RCC 7860 (cell line): ENCODE data around the gene PTPRO.

ENCODE experiments used
- DNase-seq: peaks from one replicate; pipeline ENCODE4 v3.0.0-alpha.2; 2015; ENCODE audit warnings: low spot score
- FAIRE-seq: peaks from 2 replicates; lab custom pipeline; 2012; peaks lifted over from hg19 to GRCh38; lab: Jason Lieb, UNC

Gene PTPRO

DNA sequence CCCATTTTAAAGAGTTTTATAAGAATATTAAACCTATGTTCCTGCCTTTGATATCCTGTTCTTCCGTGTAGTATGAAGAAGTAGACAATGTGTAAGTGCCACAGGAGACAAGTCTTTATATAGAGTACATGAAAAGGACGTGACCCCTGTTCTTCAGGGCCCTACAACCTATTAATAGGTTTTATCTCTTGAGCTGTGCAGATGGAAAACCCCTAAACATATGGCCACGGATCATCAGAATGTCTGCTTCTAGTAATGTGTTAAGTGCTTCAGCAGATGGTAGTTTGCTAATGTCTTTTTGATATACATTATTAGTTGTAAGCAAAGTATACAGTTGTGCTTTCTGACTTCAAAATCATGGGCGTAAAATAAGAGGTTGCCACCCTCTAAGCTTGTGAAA, 228.5 kb downstream of the PTPRO start:
- no peak for FAIRE-seq
- no peak for DNase-seq

DNA sequence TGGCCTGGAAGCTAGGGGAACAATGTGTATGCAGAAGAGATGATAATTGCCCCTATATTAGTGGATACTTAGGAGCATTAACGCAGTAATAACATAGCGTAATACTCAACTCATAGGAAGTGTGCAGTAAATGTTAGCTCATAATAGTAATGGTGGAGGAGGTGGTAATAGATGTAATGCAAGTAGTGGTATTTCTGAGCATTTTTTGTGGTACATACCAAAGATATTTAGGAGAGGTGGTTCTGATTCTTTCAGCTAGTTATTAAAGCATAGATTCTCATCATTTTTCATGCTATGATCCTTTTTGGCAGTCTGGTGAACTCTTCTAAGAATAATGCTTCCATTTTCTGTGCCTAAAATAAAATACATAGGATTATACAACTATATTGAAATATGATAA, 233.1 kb downstream of the PTPRO start:
- DNase-seq: no peak
- no peak for FAIRE-seq

DNA sequence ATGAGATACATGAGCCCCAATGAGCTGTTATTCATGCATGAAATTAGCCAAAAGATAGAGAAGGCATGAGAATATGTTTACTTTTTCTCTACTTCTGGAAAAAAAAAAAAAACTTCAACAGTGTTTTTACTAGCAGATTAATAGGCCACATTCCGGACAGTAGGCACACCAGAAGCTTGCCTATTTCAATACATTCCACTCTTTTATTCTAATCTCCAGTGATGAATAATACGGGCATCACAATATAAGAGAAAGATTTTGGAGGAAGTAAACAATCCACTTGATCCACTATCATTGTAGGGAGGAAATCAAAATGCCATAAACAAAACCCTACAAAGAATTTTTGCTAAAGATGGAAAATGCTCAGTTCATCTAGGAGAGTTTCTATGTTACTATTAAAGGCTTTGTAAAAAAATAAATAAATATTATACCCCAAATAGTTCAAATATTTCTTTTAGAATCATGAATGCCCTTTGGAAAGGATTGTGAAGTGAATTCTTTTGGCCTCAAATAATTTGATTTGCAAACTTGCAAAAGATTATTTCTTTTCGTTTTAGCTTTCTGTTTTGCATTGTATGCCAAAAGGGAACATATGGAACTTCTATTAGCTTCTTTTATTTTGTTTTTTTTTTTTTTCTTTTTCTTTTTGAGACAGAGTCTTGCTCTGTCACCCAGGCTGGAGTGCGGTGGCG, 234.2 kb downstream of the PTPRO start:
- FAIRE-seq (no peak), DNase-seq (no peak)

DNA sequence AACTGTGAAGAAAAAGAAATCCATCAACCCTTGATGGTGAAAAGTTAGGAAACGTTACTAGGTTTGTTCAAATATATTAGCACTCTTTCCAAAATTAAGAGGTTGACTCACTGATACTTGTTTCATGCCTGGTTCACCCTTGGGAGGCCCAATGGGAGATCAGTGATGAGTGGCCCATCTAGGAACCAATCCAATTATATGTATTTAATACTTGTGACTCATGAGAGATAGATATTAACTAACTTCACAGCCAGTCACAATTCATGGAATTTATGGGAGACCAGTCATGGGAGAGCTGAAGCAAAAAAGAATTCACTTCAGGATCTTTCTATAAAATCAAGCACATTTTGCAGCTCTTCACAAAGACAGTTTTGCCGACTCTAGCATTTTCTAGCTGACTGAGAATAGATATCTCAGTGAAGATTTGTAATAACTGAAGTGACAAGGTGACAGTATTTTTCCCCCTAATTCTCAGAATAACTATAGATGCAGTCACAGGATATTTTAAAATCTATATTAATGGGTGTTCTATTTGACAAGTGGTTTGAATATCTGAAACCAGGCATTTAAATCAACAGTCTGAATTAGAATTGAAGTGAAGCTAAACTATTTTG, 236.7 kb downstream of the PTPRO start:
- FAIRE-seq: peak; percentile 84
- peak; percentile 49 for DNase-seq

DNA sequence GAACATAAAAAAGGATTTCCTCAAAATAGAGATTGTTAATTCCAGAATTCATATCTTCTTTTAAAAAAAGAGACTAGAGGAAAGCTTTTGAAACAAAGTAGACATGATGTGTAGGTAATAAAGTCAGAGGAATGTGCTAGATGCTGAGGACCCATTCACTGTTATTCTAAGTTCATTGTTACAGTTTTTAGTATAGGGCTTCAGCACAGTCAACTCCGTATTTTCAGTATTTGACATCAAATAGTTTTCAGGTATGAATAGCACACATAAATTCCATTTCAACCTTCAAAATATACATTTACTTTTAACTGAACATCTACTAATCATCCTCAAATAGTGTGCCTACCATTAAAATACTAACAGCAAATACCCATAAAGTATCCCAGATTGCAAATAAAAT, 239.1 kb downstream of the PTPRO start:
- no peak for DNase-seq
- FAIRE-seq: no peak

DNA sequence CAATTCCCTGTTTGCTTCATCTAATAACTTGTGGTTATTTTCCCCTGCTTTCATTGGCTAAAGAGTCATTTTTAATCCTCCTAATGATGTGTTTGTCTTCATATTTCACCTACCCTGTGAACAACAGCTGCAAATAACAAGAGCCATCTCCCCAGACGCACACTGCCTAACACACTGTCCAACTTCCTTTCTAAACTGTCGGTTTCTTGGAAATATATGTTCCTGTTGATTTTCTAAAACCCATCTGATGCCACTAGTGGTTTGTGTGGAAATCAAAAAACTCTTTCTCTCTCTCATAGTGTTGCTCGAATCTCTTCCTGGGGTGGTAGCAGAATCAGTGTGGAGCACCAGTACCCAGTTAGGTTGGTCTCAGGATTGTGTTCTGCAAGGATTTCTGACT, 240.0 kb downstream of the PTPRO start:
- DNase-seq: no peak
- FAIRE-seq: no peak

DNA sequence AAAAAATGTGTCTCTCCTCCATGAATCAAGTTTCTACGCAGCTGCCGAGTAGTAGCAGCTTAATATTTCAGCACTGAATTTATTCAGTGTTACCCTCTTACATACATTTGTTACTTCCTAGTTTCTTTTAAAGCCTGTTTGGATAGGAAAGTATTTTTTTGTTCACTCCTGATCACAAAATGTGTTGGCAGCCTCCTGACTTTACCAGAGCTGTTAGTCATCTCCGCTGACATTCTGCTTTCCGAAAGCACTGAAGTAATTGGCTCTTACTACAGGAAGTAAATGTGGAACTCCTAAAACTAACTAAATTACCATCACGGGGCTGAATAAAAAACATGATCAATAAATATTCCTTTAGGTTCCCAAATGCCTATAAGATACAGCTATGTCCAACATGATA, 241.4 kb downstream of the PTPRO start:
- FAIRE-seq: no peak
- no peak for DNase-seq

DNA sequence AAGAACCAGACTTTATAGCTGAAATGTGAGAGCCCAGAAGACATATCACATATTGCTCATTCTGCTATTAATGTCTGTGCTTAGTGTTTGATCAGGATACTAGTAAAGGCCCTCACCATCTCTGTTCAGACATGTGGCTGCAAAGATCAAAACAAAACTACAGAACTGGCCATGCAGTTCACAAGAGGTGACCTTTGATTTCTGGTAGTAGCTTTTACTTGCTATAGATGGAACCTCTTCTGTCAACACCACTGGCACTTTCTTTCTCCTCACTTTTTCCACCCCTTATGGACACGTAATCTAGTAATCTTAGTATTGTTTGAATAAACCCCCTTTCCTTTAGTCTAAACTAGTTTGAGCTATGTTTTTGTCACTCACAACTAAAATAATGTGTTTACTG, 252.0 kb downstream of the PTPRO start:
- FAIRE-seq (no peak), DNase-seq (no peak)

DNA sequence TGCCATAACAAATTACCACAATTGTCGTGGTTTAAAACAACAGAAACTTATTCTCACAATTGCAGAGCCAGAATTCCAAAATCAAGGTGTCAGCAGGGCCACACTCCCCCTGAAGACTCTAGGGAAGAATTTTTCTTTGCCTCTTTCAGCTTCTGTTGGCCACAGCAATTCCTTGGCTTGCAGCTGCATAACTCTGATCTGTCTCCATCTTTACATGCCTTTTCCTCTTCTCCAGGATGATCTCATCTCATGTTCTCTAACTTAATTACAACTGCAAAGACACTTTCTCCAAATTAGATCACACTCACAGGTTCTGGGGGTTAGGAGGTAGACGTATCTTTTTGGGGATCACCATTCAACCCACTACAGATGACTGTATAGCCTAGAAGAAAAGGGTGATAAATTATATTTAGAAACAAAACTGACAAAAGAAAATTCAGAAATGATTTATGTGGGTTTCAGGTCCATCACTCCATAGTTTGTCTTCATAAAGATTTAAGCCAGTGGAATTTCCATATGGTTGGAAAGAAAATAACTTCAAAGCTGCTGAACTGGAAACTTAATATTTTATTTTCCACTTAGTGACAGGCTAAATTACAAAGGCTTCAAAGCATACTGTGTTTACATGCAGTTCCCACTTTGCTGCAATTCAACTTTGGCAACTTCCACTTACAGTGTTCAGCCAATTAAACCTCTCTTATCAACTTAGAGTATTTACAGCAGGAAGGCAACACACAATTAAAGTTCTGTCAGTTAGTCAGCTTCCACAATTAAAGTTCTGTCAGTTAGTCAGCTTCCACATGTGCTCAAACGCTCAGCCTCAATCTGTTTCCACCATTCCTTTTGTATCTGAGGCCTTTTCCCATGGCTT, 253.6 kb downstream of the PTPRO start:
- DNase-seq (no peak), FAIRE-seq (no peak)

DNA sequence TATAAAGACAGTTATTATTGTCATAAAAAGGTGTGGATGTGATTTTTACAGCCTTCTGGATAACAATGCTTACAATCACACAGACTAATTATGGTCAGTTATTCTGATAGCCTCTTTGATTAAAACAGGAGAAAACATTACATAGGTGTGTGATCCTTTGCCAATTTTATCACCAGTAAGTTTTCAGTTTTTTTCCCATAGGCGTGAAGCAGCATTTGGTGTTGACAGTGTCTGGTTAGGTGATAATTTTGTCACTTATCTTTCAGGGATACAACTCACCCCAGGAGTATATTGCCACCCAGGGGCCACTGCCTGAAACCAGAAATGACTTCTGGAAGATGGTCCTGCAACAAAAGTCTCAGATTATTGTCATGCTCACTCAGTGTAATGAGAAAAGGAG, 258.1 kb downstream of the PTPRO start:
- FAIRE-seq (no peak), DNase-seq (no peak)

DNA sequence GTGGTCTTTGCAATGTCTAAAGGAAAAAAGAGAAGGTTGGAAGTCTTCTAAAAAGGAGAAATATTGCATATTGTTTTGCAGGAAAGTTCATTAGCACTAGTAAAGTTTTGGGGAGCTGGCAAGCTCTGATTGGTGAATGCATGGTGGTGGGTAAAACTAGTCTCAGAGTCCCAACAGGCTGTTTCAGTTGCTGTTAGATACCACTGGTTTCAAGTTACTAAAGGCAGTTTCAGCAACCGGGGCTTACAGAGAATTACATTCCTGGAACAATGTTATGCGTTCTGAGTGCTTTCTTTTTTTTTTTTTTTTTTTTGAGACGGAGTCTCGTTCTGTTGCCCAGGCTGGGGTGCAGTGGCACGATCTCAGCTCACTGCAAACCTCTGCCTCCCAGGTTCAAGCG, 258.7 kb downstream of the PTPRO start:
- FAIRE-seq (no peak), DNase-seq (no peak)

DNA sequence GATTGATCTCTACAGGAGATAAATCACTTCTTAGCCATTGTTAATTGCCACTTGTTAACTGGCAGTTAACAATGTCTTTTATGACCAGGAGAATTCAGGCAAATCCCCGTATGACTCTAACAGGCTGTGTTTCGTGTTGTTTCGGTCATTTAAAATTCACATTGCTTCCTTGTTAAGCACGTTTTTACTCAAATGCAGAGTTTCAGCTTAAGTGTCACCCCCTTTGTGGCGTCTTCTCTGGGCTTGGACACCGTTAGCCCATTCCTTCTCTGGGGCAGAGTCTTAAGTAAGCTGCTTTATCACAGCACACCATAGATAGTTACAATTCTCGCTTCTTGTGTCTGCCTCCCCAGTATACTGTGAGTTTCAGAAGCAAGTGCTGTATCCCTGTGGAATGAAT, 261.5 kb downstream of the PTPRO start:
- FAIRE-seq: no peak
- no peak for DNase-seq

DNA sequence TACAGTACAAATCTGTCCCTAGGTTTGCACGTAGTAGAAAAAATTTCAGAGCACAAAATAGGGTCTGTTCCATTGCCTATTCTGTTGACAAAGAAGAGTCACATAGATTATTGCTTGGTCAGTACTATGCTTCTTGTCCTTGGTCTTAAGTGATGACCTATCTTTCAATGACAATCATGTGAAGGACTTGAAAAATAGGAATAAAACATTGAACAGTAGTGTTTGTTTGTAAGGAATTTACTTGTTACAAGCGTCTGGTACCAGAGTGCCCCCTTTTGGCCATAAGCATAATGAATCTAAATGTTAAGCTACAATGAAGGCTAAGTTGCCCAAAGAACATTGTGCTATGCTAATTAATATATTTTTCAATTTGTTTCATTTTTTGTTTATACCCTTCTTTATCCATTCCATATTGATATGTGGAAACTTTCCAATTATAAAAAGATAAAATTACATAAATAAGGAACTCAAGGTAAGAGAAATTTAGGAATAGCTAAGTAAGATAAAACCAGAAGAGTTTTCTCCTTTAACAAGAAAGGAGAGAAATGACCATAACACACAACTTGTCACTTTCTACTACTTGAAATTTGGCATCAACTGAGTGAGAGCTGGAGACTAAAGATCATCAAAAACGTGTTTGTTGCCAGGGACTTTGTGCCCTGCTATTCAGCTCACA, 262.2 kb downstream of the PTPRO start:
- peak; percentile 43 for FAIRE-seq
- no peak for DNase-seq

DNA sequence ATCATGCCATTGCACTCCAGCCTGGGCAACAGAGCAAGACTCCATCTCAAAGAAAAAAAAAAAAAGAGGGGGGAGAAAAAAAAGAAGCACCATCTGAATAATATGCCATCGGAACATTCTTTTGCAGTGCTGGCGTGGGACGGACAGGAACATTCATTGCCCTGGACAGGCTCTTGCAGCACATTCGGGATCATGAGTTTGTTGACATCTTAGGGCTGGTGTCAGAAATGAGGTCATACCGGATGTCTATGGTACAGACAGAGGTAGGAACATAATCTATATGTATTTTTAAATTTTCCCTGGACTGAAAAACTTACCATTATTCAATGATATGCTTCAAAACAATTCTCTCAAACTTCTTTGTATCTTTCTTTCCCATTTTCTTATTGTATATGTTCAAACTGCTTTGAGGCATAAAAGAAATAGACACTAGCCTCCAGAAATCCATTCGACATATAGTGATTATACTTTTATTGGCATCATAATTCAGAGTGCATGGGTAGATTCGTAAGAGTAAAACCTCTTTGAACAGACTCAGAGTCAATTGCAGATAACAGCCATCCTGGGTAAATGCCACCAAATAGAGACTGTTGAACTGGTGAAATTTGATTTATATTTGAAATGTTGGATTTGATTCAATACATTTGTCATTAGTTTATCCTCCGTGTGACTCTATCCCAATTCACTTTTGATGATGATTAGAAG, 267.2 kb downstream of the PTPRO start:
- DNase-seq (no peak), FAIRE-seq (no peak)

DNA sequence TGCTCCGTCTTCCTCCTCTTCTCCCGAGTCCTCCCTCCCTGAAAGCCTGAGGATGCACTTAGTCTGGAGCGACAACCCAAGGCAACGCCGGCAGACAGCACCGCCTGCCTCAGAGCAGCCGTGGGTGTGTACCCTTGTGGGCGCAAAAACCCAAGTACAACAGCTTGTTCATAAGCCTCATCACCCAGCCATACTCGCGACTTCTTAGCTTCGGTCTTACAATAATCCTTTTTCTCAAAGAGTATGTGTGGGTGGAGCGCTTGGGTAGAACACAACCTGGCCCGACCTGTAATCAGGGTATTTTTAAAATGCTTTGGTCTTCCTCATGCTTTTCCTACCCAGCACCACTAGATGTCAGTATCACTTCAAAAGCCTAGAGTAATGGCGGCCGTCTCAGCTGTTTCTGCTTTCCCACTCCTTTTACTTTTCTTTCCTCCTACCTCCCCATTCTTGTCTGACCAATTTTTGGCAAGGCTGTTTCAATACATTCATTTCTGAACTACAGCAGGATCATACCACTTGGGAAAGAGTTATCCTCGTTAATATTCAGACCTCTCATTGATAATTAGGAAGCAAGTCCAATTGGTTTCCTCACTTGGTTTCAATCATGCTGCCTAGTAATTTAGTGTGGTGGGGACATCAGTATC, 268.0 kb downstream of the PTPRO start:
- peak; percentile 64 for FAIRE-seq
- DNase-seq: peak; percentile 64

DNA sequence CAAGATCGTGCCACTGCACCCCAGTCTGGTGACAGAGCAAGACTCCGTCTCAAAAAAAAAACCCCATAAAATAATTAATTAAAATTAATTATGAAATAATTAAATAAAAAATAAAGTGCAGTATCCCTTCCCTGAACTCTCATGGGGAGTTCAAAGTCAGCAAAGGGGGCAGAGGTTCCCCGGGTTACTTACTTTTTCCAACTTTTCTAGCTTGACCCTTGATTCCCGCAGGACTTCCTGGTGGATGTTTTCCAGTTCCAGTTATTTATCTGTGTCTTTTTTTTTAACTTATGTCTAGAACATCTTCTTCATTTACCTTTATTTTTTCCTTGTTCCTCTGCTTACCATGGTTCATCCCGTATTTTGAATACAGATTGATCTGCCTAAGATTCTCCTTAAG, 269.5 kb downstream of the PTPRO start:
- FAIRE-seq (no peak), DNase-seq (no peak)

DNA sequence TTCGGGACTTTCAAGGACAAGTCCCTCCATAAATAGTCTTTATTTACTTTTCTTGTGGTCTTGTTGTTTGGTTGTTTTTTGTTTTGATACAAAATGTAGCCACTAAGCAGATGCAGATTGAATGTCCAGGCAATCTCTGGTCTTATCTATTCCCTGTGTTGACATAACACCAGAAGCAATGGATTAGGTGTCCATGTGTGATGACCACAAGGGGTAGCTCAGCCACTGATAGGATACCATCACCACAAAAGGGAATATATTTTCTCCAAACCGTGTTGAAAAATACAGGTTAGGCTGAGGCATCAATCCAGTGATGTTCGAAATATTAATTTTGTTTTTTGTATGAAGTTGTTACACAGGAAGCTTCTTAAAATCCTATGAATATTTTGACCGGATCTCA, 270.6 kb downstream of the PTPRO start:
- DNase-seq: no peak
- FAIRE-seq: no peak

DNA sequence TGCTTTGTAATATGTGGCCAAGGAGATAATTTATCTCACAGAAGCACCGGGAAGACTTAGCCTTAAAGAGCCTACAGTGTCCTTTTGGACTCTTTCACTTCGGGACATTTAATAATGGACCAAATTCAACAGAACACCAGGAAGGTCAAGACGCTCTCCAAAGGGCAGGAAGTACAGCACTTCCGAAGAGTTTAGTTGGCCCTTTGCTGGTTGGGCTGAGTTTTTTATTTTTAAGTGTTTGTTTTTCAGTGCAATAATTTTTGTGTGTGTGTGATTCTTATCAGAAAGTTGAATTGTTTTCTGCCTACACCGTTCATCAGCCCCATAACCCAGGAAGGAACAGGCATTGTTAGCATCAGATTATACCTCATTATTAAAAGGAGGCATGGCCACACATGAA, 273.9 kb downstream of the PTPRO start:
- FAIRE-seq (no peak), DNase-seq (no peak)

DNA sequence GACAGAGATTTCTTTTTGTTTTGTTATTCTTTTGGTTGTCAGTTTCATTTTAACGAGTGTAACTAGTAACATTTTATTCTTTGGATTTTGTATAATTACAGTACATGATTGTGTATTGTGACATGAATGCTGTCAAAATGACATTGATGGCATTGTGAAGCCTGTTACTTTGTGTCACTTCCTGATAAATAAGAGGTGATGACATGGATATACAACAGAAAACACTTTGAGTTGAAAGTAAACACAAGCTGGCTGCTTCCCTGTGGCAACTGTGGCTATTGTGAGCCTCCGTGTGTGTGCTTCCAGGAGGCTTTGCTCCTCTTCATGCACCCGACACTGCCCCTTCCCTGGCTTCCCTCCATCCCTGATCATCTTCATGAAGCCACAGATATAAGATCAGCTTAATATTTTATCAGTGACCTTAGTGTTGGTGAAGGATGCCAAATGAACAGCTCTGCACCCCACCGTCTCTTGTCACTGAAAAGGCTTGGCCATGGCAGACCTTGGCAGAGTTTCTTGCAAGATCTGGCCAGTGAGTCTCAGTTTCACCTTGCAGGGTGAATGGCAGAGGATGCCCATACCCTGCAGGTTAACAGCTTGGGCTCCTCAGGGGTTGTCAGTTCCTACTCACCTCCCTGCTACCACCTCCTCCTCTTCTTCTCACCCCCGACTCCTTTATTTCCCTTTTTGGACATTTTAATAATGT, 275.0 kb downstream of the PTPRO start:
- no peak for DNase-seq
- FAIRE-seq: no peak
